ENCODE data around the gene SORCS2. TPM values are rescaled to one million over a fixed set of nuclear protein-coding genes. Genes with fewer than 3 reads are reported as not detected.

Gene SORCS2
- total RNA-seq (under 1 TPM in 1 of 5 donors, not detected in 4; 0.22 TPM), total RNA-seq (0 to 0.47 (median 0) reads per million in 29 experiments)
- 0.06 TPM for total RNA-seq (2013)

- ChIA-PET CTCF (interaction anchor here in 1 of 2 donors (0.6 kb wide), 1 partner anchor 610 kb away, joined by 3 read pairs; no protein-coding TSS in a partner anchor), POLR2A (no interaction called here)
- no peaks in the 10 kb centered on the region for H3K9me3 Mint-ChIP-seq
- ATAC-seq (replicated peaks in 1 of 4) (peak; percentile 50 to 79 (median 65)), DNase-seq (peak in 25 of 35 experiments; percentile 7 to 64 (median 27))
- 2% methylated on average over 107 of the region's 116 CpGs for WGBS (ENCODE audit: insufficient coverage)
- no peaks in the 10 kb centered on the region for H3K9me3 ChIP-seq
- H3K27me3 Mint-ChIP-seq: peaks cover 53 to 78% of the 10 kb centered on the region in 2 donors
- no peak within 1 kb of the TSS for H3K27ac ChIP-seq (ENCODE audit: low read length)
- no peak within 1 kb of the TSS for H3K27ac Mint-ChIP-seq
- peaks cover 0 to 73% of the 10 kb centered on the region in 2 experiments for H3K27me3 ChIP-seq (replicated peaks in 1 of 2; ENCODE audit: control insufficient read depth in 2 of 2, extremely low read depth in 1 of 2, insufficient read depth in 2 of 2, low read length in 1 of 2)
- no peaks in the 10 kb centered on the region for H3K36me3 ChIP-seq (ENCODE audit: control insufficient read depth in 2 of 2, extremely low read depth in 1 of 2, insufficient read depth in 1 of 2, low read length in 1 of 2)
- peaks cover 0 to 10% of the 10 kb centered on the region in 2 experiments for H3K4me1 ChIP-seq (ENCODE audit: control insufficient read depth in 1 of 2, extremely low read depth in 1 of 2, insufficient read depth in 2 of 2, low read length in 2 of 2)
- H3K4me3 ChIP-seq (ENCODE audit: control insufficient read depth in 1 of 2, extremely low read depth in 1 of 2, low read length in 1 of 2): no peak within 1 kb of the TSS
- H3K36me3 Mint-ChIP-seq: no peaks in the 10 kb centered on the region
- peaks cover 0 to 1% (median 1%) of the 10 kb centered on the region in 3 donors for H3K4me1 Mint-ChIP-seq
- H3K4me3 Mint-ChIP-seq: peak within 1 kb of the TSS; percentile 45 to 60 (median 54)
These were observed at the start of gene SORCS2 for GRCh38 chr4:7192252-7193029. Gene SORCS2 (plus strand): TSS chr4:7192538.

- H3K36me3 ChIP-seq (ENCODE audit: control insufficient read depth in 2 of 2, extremely low read depth in 1 of 2, insufficient read depth in 1 of 2, low read length in 1 of 2): no peaks in the 10 kb centered on the region
- H3K9me3 ChIP-seq: no peaks in the 10 kb centered on the region
- Mint-ChIP-seq H3K4me3 (no peak overlapping the region), H3K27ac (no peak overlapping the region), H3K36me3 (no peaks in the 10 kb centered on the region), H3K9me3 (no peaks in the 10 kb centered on the region), H3K27me3 (peaks cover 22 to 23% of the 10 kb centered on the region in 2 donors), H3K4me1 (no peaks in the 10 kb centered on the region)
- no peak overlapping the region for H3K27ac ChIP-seq (ENCODE audit: low read length)
- DNase-seq: no peak
- H3K27me3 ChIP-seq (replicated peaks in 1 of 2; ENCODE audit: control insufficient read depth in 2 of 2, extremely low read depth in 1 of 2, insufficient read depth in 2 of 2, low read length in 1 of 2): peaks cover 0 to 59% of the 10 kb centered on the region in 2 experiments
- no peak for ATAC-seq (replicated peaks in 1 of 4)
- H3K4me3 ChIP-seq (ENCODE audit: control insufficient read depth in 1 of 2, extremely low read depth in 1 of 2, low read length in 1 of 2): no peak overlapping the region
- POLR2A ChIA-PET: no interaction called here
- WGBS (ENCODE audit: insufficient coverage): 68% methylated on average over 11 of the region's 17 CpGs
- CTCF ChIA-PET: no interaction called here
- H3K4me1 ChIP-seq (ENCODE audit: control insufficient read depth in 1 of 2, extremely low read depth in 1 of 2, insufficient read depth in 2 of 2, low read length in 2 of 2): no peaks in the 10 kb centered on the region
These were observed 47.7 kb upstream of the SORCS2 start for GRCh38 chr4:7144374-7145290.

- CTCF ChIA-PET: no interaction called here
- Histone ChIP-seq H3K27ac (ENCODE audit: low read length) (no peak overlapping the region), H3K4me3 (ENCODE audit: control insufficient read depth in 1 of 2, extremely low read depth in 1 of 2, low read length in 1 of 2) (no peak overlapping the region), H3K36me3 (ENCODE audit: control insufficient read depth in 2 of 2, extremely low read depth in 1 of 2, insufficient read depth in 1 of 2, low read length in 1 of 2) (no peaks in the 10 kb centered on the region), H3K4me1 (ENCODE audit: control insufficient read depth in 1 of 2, extremely low read depth in 1 of 2, insufficient read depth in 2 of 2, low read length in 2 of 2) (no peaks in the 10 kb centered on the region), H3K27me3 (replicated peaks in 1 of 2; ENCODE audit: control insufficient read depth in 2 of 2, extremely low read depth in 1 of 2, insufficient read depth in 2 of 2, low read length in 1 of 2) (peaks cover 0 to 56% of the 10 kb centered on the region in 2 experiments), H3K9me3 (no peaks in the 10 kb centered on the region)
- Mint-ChIP-seq H3K4me1 (no peaks in the 10 kb centered on the region), H3K9me3 (no peaks in the 10 kb centered on the region), H3K27me3 (peaks cover 22 to 25% of the 10 kb centered on the region in 2 donors), H3K36me3 (no peaks in the 10 kb centered on the region), H3K27ac (no peak overlapping the region), H3K4me3 (no peak overlapping the region)
- POLR2A ChIA-PET: no interaction called here
- ATAC-seq (replicated peaks in 1 of 4) (no peak), DNase-seq (no peak)
- 70% methylated on average over 4 of the region's 14 CpGs for WGBS (ENCODE audit: insufficient coverage)
These were observed 46.9 kb upstream of the SORCS2 start for GRCh38 chr4:7145291-7145934.

GRCh38 chr4:7146059-7146785 lies 46.1 kb upstream of the SORCS2 start:
- 79% methylated on average over 8 of the region's 15 CpGs for WGBS (ENCODE audit: insufficient coverage)
- no peak overlapping the region for H3K4me3 ChIP-seq (ENCODE audit: control insufficient read depth in 1 of 2, extremely low read depth in 1 of 2, low read length in 1 of 2)
- no peak overlapping the region for H3K4me3 Mint-ChIP-seq
- H3K27me3 ChIP-seq (replicated peaks in 1 of 2; ENCODE audit: control insufficient read depth in 2 of 2, extremely low read depth in 1 of 2, insufficient read depth in 2 of 2, low read length in 1 of 2): peaks cover 0 to 52% of the 10 kb centered on the region in 2 experiments
- no peak for ATAC-seq (replicated peaks in 1 of 4)
- no peaks in the 10 kb centered on the region for H3K36me3 Mint-ChIP-seq
- no peaks in the 10 kb centered on the region for H3K36me3 ChIP-seq (ENCODE audit: control insufficient read depth in 2 of 2, extremely low read depth in 1 of 2, insufficient read depth in 1 of 2, low read length in 1 of 2)
- peaks cover 22 to 25% of the 10 kb centered on the region in 2 donors for H3K27me3 Mint-ChIP-seq
- no peaks in the 10 kb centered on the region for H3K9me3 Mint-ChIP-seq
- no peaks in the 10 kb centered on the region for H3K4me1 ChIP-seq (ENCODE audit: control insufficient read depth in 1 of 2, extremely low read depth in 1 of 2, insufficient read depth in 2 of 2, low read length in 2 of 2)
- ChIA-PET POLR2A (no interaction called here), CTCF (no interaction called here)
- DNase-seq: no peak
- H3K4me1 Mint-ChIP-seq: no peaks in the 10 kb centered on the region
- H3K9me3 ChIP-seq: no peaks in the 10 kb centered on the region
- no peak overlapping the region for H3K27ac ChIP-seq (ENCODE audit: low read length)
- no peak overlapping the region for H3K27ac Mint-ChIP-seq

GRCh38 chr4:7146786-7147115 lies 45.6 kb upstream of the SORCS2 start:
- H3K9me3 ChIP-seq: no peaks in the 10 kb centered on the region
- H3K27ac Mint-ChIP-seq: no peak overlapping the region
- POLR2A ChIA-PET: no interaction called here
- ATAC-seq (replicated peaks in 1 of 4): no peak
- no peak overlapping the region for H3K4me3 ChIP-seq (ENCODE audit: control insufficient read depth in 1 of 2, extremely low read depth in 1 of 2, low read length in 1 of 2)
- H3K36me3 ChIP-seq (ENCODE audit: control insufficient read depth in 2 of 2, extremely low read depth in 1 of 2, insufficient read depth in 1 of 2, low read length in 1 of 2): no peaks in the 10 kb centered on the region
- H3K4me3 Mint-ChIP-seq: no peak overlapping the region
- no peaks in the 10 kb centered on the region for H3K9me3 Mint-ChIP-seq
- DNase-seq: no peak
- 71% methylated on average over 11 of the region's 11 CpGs for WGBS (ENCODE audit: insufficient coverage)
- no peaks in the 10 kb centered on the region for H3K4me1 Mint-ChIP-seq
- peaks cover 19 to 25% of the 10 kb centered on the region in 2 donors for H3K27me3 Mint-ChIP-seq
- no peak overlapping the region for H3K27ac ChIP-seq (ENCODE audit: low read length)
- CTCF ChIA-PET: no interaction called here
- no peaks in the 10 kb centered on the region for H3K4me1 ChIP-seq (ENCODE audit: control insufficient read depth in 1 of 2, extremely low read depth in 1 of 2, insufficient read depth in 2 of 2, low read length in 2 of 2)
- H3K36me3 Mint-ChIP-seq: no peaks in the 10 kb centered on the region
- peaks cover 0 to 52% of the 10 kb centered on the region in 2 experiments for H3K27me3 ChIP-seq (replicated peaks in 1 of 2; ENCODE audit: control insufficient read depth in 2 of 2, extremely low read depth in 1 of 2, insufficient read depth in 2 of 2, low read length in 1 of 2)

- peaks cover 19 to 25% of the 10 kb centered on the region in 2 donors for H3K27me3 Mint-ChIP-seq
- H3K4me1 ChIP-seq (ENCODE audit: control insufficient read depth in 1 of 2, extremely low read depth in 1 of 2, insufficient read depth in 2 of 2, low read length in 2 of 2): no peaks in the 10 kb centered on the region
- no peaks in the 10 kb centered on the region for H3K9me3 ChIP-seq
- no peak overlapping the region for H3K4me3 ChIP-seq (ENCODE audit: control insufficient read depth in 1 of 2, extremely low read depth in 1 of 2, low read length in 1 of 2)
- H3K27ac ChIP-seq (ENCODE audit: low read length): no peak overlapping the region
- H3K4me3 Mint-ChIP-seq: no peak overlapping the region
- H3K27ac Mint-ChIP-seq: no peak overlapping the region
- ATAC-seq (replicated peaks in 1 of 4) (no peak), DNase-seq (no peak)
- no peaks in the 10 kb centered on the region for H3K4me1 Mint-ChIP-seq
- ChIA-PET POLR2A (no interaction called here), CTCF (no interaction called here)
- H3K36me3 Mint-ChIP-seq: no peaks in the 10 kb centered on the region
- peaks cover 0 to 52% of the 10 kb centered on the region in 2 experiments for H3K27me3 ChIP-seq (replicated peaks in 1 of 2; ENCODE audit: control insufficient read depth in 2 of 2, extremely low read depth in 1 of 2, insufficient read depth in 2 of 2, low read length in 1 of 2)
- no peaks in the 10 kb centered on the region for H3K9me3 Mint-ChIP-seq
- no peaks in the 10 kb centered on the region for H3K36me3 ChIP-seq (ENCODE audit: control insufficient read depth in 2 of 2, extremely low read depth in 1 of 2, insufficient read depth in 1 of 2, low read length in 1 of 2)
- WGBS (ENCODE audit: insufficient coverage): 87% methylated on average over 13 of the region's 15 CpGs
These were observed 45.1 kb upstream of the SORCS2 start for GRCh38 chr4:7147261-7147660.
